ENCODE measurements around the gene SDF4.

SDF4 gene

DNA sequence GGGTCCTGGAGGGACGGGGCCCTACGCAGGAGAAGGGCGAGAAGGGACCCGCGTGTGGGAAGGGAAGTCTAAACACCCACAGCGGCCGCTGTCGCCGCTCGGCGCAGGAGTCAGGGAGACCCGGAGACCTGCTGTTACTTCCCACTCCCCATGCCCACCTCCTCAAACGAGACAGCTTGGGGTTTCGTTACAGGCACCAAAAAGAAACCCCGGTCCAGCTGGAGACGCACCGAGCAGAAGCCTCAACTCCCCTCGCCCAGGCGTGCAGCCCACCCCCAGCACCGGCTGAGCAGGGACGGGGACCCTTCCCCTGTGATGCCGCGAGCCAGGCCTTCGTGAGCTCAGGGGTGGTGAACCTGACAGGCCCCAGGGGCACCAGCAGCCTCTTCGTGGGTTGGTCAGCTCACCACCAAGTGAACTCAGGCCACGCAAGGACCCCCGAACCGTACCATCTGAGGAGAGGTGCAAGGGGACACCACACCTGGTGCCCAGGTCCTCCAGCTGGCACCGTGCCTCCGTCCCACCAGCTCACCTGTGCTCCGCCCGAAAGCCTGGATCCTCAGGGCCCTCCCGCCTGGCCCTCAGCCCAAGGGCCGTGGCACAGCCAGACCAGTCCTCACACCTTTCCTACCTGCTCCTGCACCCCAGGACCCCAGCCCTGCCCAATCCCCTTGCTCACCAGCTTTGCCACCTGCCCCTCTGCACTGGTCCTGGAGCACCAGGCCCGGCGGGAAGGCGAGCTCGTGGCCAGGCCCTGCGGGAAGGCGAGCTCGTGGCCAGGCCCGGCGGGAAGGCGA is 5.0 kb downstream of the SDF4 start:
- DNase-seq: no peak

DNA sequence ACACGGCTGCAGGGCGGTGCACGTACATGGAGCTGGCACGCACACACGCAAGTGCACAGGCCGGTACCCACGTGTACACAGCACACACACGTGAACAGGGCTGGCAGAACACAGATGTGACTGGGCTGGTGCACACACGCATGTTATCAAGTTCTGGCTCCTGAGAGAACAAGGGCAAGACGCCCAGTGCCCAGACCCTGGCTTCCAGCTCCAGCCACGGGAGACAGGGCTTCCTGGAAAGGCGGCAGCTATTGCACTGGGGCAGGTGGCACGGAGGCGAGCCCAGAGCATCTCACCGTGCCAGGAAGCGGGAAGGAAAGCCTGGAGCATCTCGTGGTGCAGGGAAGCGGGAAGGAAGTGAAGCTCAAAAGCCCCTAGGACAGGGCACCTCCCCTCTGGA is 5.9 kb downstream of the SDF4 start:
- no peak for DNase-seq

DNA sequence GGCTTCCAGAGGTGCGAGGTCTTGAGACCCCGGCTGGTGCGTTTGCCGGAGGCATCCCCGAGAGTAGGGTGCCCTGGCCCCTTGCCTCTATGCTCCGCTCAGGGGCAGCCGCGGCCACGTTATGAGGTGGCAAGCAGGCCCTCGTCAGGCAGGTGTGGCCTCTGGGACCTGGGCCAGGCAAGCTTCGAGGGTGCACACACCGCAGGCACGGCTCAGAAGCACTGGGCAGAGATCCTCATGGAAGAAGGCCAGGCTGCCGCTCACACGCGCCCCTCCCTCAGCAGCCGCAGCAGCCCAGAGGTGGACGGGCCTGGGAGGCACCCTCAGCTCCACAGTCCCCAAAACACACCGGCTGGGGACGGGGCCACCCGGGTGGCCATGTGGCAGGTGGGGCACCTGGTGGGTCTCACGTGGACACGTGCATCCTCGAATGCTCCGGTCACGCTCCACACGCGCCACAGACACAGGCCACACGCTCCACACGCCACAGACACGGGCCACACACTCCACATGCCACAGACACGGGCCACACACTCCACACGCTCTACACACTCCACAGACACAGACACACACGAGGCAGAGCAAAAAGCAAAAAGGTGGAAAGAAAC is 6.5 kb downstream of the SDF4 start:
- no peak for DNase-seq

DNA sequence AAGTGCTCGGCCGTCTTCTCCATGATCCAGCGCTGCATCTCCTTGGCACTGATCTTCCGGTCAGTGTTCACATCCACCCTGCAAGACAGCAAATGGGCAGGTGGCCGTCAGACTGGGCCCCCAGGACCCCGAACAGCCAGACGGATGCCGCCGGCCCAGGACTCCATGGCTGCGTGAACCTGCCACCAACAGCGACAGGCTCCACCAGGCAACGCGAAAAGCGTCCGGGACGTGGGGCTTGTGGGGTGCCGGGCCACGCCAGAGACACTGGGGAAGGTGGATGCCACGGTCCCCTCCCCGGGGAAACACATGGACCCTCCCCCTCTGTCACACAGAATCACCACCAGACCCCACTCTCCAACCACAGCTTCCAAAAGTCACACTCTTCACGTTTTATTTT is 7.9 kb downstream of the SDF4 start:
- DNase-seq: no peak

DNA sequence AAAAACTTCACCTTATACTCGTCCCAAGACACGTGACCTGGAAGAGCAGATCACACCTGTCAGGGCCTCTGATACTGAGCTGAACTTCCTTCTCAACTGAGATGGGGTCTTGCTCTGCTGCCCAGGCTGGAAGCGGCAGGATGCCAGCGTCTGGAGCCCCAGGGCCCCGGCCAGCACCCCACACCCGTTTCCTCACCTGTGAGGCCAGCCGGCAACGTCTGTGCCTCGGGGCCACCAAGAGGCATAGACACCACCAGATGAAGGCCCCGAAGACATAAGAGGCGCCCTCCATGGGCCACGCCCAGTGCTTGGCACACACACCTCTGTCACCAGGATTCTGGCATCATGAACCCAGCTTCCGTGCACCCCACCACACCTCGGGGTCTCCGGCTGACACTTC is 8.5 kb downstream of the SDF4 start:
- DNase-seq: no peak

DNA sequence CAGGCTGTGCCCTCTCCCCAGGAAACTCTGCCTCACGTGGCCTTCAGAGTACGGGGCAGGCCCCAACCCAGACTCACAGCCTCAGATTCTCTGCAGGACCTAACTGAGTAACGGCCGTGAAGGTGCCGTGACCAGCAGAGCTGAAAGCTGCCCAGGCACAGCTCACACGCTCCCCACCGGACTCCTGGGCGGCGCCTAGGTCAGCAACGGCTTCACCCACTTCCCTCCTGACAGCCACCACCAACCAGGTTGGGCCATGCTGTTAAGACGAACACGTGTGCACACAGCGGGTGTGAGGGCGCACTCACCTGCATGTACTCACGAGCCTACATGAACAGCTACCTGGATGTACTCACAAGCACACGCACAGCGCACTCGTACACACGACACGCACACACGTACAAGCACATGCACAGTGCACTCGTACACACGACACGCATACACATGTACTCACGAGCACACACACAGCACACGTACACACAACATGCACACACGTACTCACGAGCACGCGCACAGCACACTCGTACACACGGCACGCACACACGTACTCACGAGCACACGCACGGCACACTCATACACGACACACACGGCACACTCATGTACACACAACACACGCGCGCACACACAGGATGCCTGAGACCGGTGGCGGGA is 9.1 kb downstream of the SDF4 start:
- no peak for DNase-seq

DNA sequence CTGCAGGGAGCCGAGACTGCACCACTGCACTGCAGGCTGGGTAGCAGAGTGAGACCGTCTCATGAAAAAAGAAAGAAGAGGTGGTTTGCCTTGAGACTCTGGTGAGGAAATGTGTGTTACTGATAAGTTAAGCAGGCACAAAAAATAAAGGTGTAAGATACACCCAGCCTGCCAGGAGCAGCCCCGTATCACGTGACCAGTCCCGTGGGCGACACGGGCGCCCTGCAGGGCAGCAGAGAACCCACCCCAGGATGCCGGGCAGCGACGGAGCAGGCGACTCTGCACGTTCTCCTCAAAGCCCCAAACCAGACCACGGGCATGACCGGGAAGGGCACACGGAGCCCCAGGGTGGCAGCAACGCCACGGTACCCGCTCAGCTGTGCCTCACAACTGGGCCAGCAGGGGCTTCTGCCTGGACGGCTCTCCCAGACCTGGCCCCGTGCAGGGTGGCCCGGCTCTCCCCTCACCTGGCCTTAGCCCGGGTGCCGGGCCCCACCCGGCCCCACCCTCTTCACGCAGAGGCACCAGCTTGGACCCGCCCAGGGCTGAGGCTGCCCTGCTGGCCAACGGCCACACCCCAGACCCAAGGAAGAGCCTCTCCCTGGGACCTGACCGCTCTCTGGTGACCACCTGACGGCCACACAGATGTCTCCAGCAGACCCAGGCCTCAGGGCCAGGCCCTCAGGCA is 9.8 kb downstream of the SDF4 start:
- no peak for DNase-seq

DNA sequence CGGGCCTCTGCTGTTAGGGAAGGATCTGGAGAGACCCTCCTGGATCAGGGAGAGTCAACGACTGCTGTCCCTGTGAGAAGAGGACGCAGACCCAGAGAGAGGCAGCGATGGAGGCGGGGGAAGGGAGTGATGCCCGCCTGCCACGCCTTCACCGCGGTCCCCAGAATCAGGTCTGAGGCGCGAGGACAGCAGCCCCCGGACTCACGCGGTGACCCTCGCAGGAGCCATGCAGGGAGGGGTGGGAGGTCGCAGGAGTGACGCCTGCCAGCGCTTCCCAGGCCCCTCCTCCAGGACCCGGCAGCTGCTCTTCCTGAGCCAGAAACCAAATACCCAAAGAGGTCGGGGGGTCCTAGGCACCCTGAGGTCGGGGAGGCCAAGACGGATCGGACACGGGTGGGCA is 11.6 kb downstream of the SDF4 start:
- DNase-seq: no peak

DNA sequence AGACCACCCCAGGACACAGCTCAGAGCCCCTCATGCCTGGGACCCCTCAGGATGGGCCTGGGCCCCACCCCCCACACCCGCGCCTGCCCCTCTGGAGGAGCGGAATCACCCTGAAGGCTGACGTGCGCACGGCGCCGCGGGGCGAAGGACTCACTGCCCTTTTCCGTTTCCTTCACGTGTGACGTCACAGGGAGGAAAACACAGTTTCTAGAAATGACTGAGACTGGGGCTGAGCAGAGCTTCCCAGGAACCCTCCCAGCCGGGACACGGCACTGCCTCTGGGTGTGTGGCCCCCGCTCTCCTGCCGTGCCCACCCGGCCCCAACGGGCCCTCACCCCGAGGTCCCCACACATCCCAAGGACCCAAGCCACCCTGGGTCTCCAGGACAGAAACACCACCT is 12.5 kb downstream of the SDF4 start:
- no peak for DNase-seq

DNA sequence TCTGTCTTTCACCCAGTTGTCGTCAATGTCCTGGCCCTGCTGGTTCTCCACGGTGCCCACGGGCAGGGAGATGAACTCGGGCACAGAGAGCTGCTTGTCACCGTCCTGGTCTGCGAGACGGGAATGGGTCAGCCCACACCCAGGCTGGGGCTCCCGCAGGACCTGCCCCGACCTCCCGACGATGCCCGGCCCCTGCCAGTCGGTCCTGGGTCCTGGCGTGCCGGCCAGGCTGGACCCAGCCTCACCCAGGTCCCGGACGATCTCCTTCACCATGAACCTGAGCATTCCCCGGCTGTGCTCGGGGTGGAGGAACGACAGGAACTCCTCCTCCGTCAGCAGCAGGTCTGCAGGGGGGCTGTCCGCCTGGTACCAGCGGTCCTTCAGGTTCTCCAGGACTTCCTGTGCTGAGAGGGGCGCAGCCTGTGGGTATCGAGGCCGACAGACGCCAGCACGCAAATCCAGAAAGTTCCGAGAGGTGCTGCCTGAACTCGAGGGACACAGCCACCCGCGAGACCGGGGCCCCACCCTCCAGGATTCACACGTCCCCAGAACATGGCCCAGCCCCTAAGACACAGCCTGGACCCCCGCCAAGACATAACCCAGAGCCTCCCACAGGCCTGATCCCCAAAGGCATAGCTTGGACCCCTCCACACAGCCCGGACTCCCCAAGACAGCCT is 13.1 kb downstream of the SDF4 start:
- DNase-seq: no peak

DNA sequence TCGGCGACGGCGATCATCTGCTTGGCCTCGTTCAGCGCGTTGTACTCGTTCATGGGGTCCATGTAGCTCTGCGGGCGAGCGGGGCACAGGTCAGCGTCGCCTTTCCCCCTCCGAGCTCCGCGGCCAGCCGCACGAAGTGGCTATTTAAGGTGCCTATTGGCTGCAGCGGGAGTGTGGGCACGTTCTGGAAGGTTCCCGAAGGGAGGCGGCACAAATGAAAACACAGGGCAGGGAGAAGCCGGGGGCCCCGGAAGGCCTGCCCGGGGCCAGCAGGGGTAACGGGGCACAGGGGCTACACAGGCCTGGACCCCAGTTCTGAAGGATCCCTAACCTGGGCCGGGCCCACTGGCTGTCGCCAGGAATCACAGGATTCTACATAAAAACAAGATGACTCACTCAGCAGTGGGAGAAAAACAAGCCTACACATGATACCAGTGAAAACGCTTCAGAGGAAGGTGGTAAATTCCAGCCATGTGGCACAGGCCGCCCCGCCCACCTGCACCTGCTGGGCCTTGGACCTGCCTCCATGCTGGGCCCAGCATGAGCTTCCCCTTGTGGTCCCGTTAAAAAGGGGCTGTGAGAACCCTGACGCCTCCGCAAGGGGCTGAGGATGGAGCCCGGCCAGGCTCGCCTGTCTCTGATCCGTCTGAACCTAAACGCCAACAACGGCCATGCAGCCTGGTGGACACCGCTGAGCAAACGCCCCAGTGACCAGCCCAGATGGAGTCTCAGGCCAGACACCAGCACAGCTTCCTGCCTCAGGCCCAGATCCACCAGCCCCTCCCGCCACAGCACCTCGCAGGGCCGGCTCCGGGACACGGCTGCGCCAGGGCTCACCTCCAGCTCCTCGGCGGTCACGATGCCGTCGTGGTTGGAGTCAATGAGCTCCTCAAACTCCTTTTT is 13.9 kb downstream of the SDF4 start:
- DNase-seq: no peak

DNA sequence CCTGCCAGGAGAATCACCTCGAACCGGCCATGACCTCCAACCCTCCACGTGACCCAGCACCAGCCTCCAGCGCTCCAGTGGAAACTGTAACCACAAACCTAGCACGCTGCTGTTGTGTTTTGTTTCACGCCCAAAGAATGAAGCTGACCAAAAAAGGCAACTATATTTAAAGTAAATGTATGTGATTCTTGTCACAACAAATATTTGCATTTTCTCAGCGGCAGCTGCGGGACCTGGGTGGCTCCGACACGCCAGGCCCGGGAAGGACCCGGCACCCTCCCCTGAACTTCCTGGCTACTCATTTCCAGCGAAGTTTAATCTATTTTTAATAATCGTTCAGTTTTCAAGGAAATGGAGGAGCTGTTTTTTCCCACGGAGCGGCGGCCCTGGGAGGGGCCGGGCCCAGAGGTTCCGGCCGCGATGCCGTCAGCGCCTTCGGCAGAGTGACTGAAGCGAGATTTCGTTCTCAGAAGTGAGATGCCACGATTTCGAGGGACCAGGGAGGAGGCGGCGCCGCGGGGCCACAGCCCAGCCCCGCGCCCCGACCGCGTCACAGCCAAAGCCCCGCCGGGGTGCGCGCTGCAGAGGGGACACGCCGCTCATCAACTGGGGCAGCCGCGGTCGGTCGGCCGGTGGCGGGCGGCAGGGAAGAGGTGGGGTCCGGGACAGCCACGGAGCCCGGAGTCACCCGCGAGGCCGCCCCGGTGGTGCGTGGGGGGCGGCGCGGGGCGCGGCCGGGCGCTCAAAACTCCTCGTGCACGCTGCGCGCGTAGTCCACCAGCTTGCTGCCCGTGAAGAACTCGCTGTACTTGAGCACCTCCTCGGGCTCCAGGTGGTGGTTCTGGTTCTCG is 14.8 kb downstream of the SDF4 start:
- DNase-seq: no peak

DNA sequence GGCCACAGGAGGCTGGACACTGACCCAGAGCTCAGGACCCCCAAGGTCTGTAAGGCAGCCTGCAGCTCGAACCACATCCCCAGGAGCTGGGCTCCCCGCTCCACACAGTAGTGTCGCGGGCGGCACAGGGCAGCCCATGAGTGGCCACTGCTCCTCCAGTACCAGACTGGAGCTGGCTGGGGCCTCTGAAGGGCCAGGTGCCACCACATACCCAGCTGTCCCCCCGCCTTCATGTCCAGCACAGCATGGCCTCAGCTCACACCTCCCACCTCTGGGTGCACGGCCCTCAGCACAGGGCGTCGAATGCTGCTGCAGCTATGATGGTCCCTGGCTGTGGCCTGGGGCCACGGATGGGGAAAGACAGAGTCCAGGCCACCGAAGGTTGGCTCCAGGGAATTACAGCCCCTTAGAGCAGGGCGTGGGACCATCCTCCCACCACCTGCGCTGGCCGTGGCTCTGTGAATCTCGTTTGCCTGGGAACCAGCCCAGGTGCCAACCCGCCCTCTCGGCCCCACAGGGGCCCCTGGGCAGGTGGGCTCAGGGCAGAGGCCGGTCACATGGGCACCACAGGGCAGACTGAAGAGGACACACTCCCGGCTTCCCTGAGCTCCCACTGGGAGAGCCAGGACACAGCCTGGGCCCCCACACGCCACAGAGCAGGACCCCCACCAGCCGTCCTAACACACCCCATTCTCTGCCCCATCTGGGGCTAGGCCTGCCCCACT is 15.8 kb downstream of the SDF4 start:
- no peak for DNase-seq

DNA sequence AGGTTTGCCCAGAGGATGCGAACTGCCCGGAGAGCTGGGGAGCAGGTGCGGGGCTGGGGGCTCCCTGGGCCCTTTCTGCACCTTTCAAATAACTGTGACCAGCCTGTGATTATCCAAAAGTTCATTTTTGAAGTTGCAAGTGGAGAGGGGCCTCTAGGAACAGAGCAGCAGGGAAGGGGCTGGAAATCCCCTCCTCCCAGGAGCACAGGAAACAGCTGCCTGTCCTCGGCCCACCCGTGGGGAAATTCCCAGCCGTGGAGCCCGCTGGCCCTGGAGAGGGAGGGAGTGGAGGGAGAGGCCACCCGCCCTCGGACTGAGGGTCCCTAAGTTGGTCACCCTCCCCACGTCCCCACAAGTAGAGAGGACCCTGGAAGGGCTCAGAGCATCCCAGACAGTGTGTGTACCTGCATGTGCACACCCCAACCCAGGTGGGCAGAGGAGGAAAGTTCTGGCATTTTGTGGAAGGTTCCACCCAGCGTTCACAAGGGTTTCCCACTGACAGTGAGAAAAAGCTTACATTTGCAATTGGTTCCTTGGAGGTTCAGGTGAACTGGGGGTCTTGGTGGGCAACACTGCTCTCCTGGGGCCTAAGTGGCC is 16.6 kb downstream of the SDF4 start:
- DNase-seq: no peak

DNA sequence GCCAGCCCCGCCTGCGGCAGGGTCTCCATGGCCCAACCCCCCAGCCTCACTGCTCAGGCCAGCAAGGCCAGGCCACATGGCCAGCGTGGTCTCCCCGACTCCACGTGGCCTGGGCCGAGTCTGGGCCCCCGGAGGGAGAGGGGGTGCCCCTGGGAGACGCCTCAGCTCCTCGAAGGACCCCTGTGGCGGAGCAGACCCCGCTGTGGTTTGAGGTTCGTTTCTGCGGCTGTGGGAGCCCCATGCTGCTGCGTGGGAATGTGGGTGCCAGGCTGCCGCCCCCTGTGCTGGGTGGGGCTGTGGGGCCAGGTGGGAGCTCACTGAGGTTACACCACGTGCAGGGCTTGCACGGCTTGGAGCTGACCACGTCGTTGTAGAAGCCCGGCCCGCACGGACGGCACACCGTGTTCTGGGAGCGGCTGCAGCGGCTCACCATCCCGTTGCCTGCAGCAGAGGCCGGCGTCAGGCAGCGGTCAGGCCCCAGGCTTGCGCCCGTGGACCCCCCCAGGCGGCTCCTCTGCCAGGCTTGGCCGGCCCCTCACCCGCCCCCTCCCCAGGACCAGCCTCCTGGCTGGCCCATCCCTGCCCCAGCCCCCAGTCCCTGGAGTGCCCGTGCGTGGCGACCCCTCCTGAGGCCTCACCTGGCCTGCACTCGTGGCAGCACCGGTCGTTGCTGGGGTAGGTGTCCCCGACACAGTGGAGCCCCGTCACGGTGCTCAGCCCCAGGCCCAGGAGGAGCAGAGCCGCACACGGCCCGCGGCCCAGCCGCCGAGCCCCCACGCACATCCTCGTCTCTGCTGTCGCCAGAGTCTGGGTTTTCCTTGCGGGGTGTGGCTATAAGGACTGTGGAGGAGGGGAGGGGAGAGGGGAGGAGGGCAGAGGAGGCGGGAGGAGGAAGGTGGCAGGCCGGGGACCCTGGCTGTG is 18.2 kb downstream of the SDF4 start, which contains the start of gene TNFRSF4:
TSS of gene TNFRSF4 (minus strand) at position 809 of the 921 bp plus-strand sequence. CDS start at position 783, 26 bp downstream.
- DNase-seq: peak; percentile 45

DNA sequence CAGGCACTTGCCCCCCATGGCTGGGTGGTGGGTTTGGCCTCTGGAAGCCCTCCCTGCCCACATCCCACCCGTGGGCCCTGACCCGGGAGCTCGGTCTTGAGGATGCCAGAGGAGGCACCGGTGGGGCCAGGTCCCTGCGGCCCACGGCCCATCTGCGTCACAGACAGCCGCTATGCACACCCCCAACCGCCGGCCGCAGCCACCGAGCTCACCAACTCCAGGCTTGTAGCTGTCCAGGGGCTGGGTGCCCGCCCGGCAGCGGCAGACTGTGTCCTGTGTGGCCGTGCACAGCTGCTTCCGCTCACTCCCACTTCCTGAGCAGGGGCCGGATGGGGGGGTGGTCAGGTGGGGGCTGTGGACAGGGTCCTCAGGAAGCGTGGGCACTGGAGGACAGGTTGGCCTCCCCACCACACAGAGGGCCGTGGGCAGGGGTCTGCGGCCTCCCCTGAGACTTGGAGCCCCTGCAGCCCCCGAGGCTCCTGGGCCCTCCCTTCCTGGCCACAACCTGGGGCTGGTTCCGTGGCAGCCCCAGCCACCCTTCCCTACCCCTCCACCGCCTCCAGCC is 18.9 kb downstream of the SDF4 start:
- DNase-seq: peak; percentile 70

DNA sequence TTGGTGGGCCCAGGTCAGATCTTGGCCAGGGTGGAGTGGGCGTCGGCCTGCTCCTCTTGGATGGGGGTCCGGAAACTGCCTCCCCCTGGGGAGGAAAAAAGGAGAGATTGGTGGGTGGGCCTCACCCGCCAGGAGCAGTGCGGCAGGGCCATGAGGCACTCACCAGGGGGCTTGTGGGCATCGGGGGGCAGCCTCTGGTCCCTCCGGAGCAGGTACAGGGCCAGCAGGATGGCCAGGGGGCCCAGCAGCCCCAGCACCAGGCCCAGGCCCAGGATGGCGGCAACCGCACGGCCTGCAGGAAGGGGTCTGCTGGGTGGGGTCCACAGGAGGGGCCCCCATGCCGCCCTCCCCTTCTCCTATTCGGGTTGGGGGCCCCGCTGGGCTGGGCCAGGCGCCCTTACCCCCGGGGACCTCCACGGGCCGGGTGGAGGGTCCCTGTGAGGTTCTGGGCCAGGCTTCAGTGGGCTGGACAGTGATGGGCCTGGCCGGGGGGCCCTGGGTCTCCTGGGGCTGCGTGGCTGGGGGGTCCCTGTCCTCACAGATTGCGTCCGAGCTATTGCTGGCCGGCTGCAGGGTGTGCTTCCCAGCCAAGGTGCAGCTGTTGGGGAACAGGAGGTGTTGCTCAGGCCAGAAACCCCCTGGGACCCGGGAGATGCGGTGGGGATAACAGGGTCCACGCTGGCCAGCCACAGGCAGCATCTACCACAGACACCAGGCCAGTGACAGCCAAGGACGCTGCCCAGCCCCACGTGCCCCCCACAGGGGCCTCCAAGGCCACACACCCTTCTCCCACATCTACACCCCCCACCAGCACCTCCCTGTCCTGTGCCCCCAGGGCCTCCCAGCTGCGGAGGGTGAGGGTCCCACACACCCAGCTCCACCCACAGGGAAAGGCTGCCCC is 20.0 kb downstream of the SDF4 start:
- no peak for DNase-seq
